ENCODE results near the gene PCSK2.

The PCSK2 gene

DNA sequence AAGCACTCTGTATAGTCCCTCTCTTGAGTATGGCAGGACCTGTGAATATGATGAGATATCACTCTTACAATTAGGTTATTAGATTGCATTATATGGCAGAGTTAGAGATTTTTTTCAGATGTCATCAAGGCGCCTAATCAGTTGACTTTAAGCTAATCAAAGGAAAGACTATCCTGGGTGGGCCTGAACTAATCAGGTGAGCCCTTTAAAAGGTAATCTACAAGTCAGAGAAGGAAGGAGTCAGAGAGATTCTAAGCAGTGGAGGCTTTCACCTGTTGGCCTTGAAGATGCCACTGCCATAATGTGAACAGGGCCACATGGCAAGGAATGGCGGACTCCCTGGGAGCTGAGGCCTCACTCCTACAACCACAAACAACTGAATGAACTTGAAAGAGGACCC, 152.8 kb downstream of the PCSK2 start:
- H3K4me3 ChIP-seq (ENCODE audit: control insufficient read depth, low read depth, low read length): no peak overlapping the region
- TF ChIP-seq, protein P1, sequence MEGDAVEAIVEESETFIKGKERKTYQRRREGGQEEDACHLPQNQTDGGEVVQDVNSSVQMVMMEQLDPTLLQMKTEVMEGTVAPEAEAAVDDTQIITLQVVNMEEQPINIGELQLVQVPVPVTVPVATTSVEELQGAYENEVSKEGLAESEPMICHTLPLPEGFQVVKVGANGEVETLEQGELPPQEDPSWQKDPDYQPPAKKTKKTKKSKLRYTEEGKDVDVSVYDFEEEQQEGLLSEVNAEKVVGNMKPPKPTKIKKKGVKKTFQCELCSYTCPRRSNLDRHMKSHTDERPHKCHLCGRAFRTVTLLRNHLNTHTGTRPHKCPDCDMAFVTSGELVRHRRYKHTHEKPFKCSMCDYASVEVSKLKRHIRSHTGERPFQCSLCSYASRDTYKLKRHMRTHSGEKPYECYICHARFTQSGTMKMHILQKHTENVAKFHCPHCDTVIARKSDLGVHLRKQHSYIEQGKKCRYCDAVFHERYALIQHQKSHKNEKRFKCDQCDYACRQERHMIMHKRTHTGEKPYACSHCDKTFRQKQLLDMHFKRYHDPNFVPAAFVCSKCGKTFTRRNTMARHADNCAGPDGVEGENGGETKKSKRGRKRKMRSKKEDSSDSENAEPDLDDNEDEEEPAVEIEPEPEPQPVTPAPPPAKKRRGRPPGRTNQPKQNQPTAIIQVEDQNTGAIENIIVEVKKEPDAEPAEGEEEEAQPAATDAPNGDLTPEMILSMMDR (conservative IDR thresholded peaks at IDR 0.05; ENCODE audit: control insufficient read depth, insufficient read depth, low read depth, low read length): no peak
- no peak for DNase-seq (ENCODE audit: low read depth)

DNA sequence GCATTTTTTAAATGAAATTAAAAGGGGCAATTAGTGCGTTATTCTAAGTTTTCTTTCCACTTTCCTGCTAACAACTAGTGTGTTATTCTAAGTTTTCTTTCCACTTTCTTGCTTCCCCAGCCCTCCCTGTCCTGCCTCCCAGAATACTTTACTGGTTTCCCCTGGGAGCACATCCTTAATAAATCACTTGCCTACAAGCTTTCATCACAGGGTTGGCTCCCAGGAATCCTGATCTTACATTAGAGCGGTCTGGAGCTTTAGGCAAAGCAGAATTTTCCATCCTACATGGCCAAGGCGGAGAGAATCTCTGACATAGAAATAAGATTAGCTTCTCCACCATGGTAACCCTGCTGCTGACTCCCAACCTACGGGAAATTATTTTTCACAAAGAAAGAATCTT, 154.0 kb downstream of the PCSK2 start:
- DNase-seq (ENCODE audit: low read depth): no peak

GRCh38 chr20:17381724-17382123, 154.9 kb downstream of the PCSK2 start:
- H3K4me3 ChIP-seq (ENCODE audit: control insufficient read depth, low read depth, low read length): no peak overlapping the region
- DNase-seq (ENCODE audit: low read depth): no peak
- TF ChIP-seq, protein P1 (conservative IDR thresholded peaks at IDR 0.05; ENCODE audit: control insufficient read depth, insufficient read depth, low read depth, low read length): no peak

More for the DNA sequence above, 154.0 kb downstream of the PCSK2 start:
- TF ChIP-seq, protein P1 (conservative IDR thresholded peaks at IDR 0.05; ENCODE audit: control insufficient read depth, insufficient read depth, low read depth, low read length): no peak
- H3K4me3 ChIP-seq (ENCODE audit: control insufficient read depth, low read depth, low read length): no peak overlapping the region

DNA sequence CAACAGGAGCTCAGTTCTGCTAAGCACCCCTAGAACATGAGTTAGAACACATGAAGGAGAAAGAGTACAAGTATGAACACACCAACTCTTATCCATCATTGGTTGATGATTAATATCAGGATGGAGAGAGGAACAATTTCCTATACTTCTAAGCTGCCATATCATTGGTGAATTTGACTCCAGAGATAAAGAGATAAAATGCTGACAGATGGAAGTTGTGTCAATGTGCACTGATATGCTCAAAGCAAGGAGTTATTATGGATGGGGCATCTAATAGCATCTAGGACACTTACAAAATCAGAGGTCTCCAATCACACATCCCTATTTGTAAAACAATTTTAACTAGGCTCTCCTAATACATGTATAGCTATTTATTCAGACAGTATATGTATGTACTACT, 159.0 kb downstream of the PCSK2 start:
- TF ChIP-seq, protein P1 (conservative IDR thresholded peaks at IDR 0.05; ENCODE audit: control insufficient read depth, insufficient read depth, low read depth, low read length): no peak
- no peak overlapping the region for H3K4me3 ChIP-seq (ENCODE audit: control insufficient read depth, low read depth, low read length)
- DNase-seq (ENCODE audit: low read depth): no peak

- TF ChIP-seq, protein P1 (conservative IDR thresholded peaks at IDR 0.05; ENCODE audit: control insufficient read depth, insufficient read depth, low read depth, low read length): no peak
- no peak overlapping the region for H3K4me3 ChIP-seq (ENCODE audit: control insufficient read depth, low read depth, low read length)
- no peak for DNase-seq (ENCODE audit: low read depth)
These were observed 163.8 kb downstream of the PCSK2 start for GRCh38 chr20:17390655-17391054.

DNA sequence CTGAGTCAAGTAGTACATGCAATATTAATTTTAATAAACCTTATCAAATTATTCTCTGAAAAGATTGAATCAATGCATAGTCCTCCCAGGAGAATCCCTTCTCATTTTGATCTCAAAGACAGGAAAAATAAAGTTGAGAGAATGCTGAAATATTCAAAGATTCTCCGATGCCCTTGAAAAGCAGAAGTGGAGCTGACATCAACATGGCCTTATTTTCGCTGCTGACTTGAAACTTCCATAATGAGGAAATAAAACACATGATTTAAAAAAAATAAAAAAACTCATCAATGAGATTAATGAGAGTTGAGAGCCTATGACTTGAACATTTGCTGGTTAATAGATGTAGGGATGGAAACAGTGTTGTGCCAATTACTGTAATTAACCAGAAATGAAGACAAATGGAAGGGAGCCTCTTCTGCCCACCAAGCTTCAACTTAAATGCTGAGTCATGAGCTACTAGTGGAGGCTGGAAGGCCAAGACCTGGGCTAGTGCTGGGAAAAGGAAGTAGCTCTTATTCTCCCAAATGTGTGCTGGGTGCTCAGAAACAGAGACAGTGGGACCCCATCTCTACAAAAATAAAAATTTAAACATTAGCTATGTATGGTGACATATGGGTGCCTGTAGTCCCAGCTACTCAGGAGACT, 164.4 kb downstream of the PCSK2 start:
- H3K4me3 ChIP-seq (ENCODE audit: control insufficient read depth, low read depth, low read length): no peak overlapping the region
- TF ChIP-seq, protein P1 (conservative IDR thresholded peaks at IDR 0.05; ENCODE audit: control insufficient read depth, insufficient read depth, low read depth, low read length): no peak
- no peak for DNase-seq (ENCODE audit: low read depth)

GRCh38 chr20:17394411-17394810, 167.6 kb downstream of the PCSK2 start:
- TF ChIP-seq, protein P1 (conservative IDR thresholded peaks at IDR 0.05; ENCODE audit: control insufficient read depth, insufficient read depth, low read depth, low read length): no peak
- H3K4me3 ChIP-seq (ENCODE audit: control insufficient read depth, low read depth, low read length): no peak overlapping the region
- no peak for DNase-seq (ENCODE audit: low read depth)

Measured in fibroblast of mammary gland (primary cell).